ENCODE measurements around the gene CIB4. TPM values are rescaled to one million over a fixed set of nuclear protein-coding genes. Genes with fewer than 3 reads are reported as not detected.

CIB4 gene
- total RNA-seq, 4 donors from 2014 or later: 1.1 TPM; not detected in 3

- TF ChIP-seq, protein P1, sequence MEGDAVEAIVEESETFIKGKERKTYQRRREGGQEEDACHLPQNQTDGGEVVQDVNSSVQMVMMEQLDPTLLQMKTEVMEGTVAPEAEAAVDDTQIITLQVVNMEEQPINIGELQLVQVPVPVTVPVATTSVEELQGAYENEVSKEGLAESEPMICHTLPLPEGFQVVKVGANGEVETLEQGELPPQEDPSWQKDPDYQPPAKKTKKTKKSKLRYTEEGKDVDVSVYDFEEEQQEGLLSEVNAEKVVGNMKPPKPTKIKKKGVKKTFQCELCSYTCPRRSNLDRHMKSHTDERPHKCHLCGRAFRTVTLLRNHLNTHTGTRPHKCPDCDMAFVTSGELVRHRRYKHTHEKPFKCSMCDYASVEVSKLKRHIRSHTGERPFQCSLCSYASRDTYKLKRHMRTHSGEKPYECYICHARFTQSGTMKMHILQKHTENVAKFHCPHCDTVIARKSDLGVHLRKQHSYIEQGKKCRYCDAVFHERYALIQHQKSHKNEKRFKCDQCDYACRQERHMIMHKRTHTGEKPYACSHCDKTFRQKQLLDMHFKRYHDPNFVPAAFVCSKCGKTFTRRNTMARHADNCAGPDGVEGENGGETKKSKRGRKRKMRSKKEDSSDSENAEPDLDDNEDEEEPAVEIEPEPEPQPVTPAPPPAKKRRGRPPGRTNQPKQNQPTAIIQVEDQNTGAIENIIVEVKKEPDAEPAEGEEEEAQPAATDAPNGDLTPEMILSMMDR (IDR thresholded peaks at IDR 0.05; ENCODE audit: low read depth): no peak
These were observed 31.1 kb upstream of the CIB4 start for GRCh38 chr2:26672112-26672817.

GRCh38 chr2:26671691-26672090 is 30.5 kb upstream of the CIB4 start:
- TF ChIP-seq, protein P1 (IDR thresholded peaks at IDR 0.05; ENCODE audit: low read depth): no peak

DNA sequence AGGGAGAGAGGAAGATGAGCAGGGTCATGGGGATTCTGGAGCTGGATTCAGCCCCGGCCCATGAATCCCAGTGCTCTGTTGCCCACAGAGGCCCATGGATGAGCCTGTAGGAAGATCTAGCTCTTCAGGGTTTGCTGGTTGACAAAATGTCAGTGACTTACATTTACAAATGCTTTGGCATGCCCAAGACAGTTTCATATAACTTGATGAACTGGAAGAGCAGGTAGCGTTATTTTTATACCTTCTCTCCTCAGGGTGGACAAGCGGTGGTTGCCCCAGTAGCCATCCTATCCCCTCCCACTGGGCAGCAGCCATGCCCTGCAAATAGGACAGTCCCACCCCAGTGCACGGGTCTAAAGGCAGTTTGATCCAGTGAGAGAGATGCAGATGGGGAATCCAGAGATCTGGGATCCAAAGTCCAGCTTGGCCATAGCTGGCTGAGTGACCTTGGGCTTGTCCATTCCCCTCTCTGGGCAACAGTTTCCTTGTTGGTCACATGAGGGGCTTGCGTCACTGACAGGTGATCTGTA is 29.8 kb upstream of the CIB4 start:
- TF ChIP-seq, protein P1 (IDR thresholded peaks at IDR 0.05; ENCODE audit: low read depth): no peak

- TF ChIP-seq, protein P1 (IDR thresholded peaks at IDR 0.05; ENCODE audit: low read depth): no peak
These were observed 29.0 kb upstream of the CIB4 start for GRCh38 chr2:26670171-26670570.

DNA sequence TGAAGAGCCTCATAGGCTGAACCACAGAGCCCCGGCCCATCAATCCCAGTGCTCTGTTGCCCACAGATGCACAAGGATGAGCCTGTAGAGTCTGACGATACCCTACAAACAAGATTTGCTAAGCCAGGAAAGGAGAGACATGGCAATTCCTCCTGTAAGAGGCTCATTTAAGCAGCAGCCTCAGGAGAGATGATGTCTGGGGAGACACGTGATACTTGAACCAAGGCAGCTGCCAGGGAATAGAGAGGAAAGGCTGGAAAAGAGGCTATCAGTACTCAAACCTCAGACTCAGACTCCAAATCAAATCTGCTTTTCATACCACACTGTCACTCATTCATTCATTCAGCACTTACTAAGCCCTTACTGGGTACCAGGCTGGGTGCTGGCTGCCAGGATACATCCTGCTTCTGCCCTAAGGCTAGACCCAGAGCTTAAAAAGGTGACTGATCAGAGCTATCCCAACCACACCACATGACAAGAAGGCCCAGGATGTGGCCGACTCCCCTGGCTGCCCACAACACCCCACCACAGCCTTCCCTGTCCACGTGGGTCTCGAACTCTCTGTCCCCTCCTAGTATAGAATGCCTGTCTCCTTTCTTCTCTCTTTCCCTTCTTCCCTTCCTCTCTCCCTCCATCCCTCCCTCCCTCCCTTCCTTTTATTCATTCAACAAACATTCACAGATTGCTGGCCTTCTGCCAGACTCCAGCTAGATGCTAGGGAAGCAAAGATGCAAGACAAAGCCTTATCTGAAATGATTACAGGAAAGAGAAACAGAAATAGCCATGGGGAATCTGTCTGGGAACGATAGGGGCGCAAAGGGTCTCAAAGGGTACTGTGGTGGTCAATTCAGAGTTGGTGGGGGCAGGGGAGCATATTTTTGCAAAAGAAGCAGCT is 27.9 kb upstream of the CIB4 start:
- TF ChIP-seq, protein P1 (IDR thresholded peaks at IDR 0.05; ENCODE audit: low read depth): no peak

- TF ChIP-seq, protein P1 (IDR thresholded peaks at IDR 0.05; ENCODE audit: low read depth): no peak
These were observed 26.9 kb upstream of the CIB4 start for GRCh38 chr2:26668041-26668440.

DNA sequence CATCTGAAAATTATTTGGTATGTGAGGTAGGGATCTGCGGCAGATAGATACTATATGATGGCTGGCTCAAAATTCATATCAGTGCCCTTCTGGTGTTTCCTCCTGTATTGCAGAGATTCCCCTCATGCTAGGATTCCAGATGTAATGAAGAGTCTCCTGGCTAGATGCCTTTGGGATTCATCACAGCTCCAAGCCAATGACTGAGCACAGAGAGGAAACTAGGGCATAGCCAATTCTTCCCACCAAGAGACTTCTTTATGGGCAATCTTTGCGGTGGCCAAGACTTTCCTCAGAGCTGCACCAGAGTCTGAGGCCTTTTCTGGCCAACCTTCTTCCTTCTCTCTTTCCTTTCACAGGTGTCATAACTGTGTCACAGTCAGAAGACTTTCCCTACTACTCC is 25.5 kb upstream of the CIB4 start:
- TF ChIP-seq, protein P1 (IDR thresholded peaks at IDR 0.05; ENCODE audit: low read depth): no peak
